Ishikawa (cell line): Measurements from ENCODE around the gene RALY.

ENCODE experiments used
- CEBPB ChIP-seq: IDR thresholded peaks from 2 replicates; pipeline ENCODE4 v1.6.1; 2012
- CREB1 ChIP-seq: IDR thresholded peaks from 2 replicates; pipeline ENCODE4 v1.6.1; 2012; ENCODE audit warnings: low read depth
- EGR1 ChIP-seq: IDR thresholded peaks from 2 replicates; pipeline ENCODE4 v1.6.1; 2012
- EP300 ChIP-seq: IDR thresholded peaks from 2 replicates; pipeline ENCODE4 v1.6.1; 2012; ENCODE audit warnings: borderline replicate concordance
- FOXM1 ChIP-seq: IDR thresholded peaks from 2 replicates; pipeline ENCODE4 v1.6.1; 2012; ENCODE audit warnings: low read depth, borderline replicate concordance
- MAX ChIP-seq: IDR thresholded peaks from 2 replicates; pipeline ENCODE4 v1.6.1; 2012
- NFIC ChIP-seq: IDR thresholded peaks from 2 replicates; pipeline ENCODE4 v1.6.1; 2012
- RAD21 ChIP-seq: IDR thresholded peaks from 2 replicates; pipeline ENCODE4 v1.6.1; 2012; ENCODE audit warnings: low read depth
- TAF1 ChIP-seq: IDR thresholded peaks from 2 replicates; pipeline ENCODE4 v1.6.1; 2012; ENCODE audit warnings: low read depth, mild to moderate bottlenecking
- TCF12 ChIP-seq: IDR thresholded peaks from 2 replicates; pipeline ENCODE4 v1.6.1; 2012; ENCODE audit warnings: low read depth
- TEAD4 ChIP-seq: IDR thresholded peaks from 2 replicates; pipeline ENCODE4 v1.6.1; 2012
- USF1 ChIP-seq: IDR thresholded peaks from 2 replicates; pipeline ENCODE4 v1.6.1; 2012
- YY1 ChIP-seq: IDR thresholded peaks from 2 replicates; pipeline ENCODE4 v1.6.1; 2012; ENCODE audit warnings: low read depth
- ZBTB7A ChIP-seq: IDR thresholded peaks from 2 replicates; pipeline ENCODE4 v1.6.1; 2012; ENCODE audit warnings: low read depth
- TF ChIP-seq, protein P1 (sequence below): IDR thresholded peaks from 2 replicates; pipeline ENCODE4 v1.6.1; 2012; ENCODE audit warnings: low read depth, mild to moderate bottlenecking

The RALY gene

GRCh38 chr20:34010405-34010931 is 16.8 kb downstream of the RALY start:
- TF ChIP-seq NFIC (no peak), EP300 (no peak), TCF12 (no peak), RAD21 (no peak), ZBTB7A (no peak), USF1 (no peak), YY1 (no peak), FOXM1 (no peak), CREB1 (no peak), TEAD4 (no peak)
- TF ChIP-seq, protein P1, sequence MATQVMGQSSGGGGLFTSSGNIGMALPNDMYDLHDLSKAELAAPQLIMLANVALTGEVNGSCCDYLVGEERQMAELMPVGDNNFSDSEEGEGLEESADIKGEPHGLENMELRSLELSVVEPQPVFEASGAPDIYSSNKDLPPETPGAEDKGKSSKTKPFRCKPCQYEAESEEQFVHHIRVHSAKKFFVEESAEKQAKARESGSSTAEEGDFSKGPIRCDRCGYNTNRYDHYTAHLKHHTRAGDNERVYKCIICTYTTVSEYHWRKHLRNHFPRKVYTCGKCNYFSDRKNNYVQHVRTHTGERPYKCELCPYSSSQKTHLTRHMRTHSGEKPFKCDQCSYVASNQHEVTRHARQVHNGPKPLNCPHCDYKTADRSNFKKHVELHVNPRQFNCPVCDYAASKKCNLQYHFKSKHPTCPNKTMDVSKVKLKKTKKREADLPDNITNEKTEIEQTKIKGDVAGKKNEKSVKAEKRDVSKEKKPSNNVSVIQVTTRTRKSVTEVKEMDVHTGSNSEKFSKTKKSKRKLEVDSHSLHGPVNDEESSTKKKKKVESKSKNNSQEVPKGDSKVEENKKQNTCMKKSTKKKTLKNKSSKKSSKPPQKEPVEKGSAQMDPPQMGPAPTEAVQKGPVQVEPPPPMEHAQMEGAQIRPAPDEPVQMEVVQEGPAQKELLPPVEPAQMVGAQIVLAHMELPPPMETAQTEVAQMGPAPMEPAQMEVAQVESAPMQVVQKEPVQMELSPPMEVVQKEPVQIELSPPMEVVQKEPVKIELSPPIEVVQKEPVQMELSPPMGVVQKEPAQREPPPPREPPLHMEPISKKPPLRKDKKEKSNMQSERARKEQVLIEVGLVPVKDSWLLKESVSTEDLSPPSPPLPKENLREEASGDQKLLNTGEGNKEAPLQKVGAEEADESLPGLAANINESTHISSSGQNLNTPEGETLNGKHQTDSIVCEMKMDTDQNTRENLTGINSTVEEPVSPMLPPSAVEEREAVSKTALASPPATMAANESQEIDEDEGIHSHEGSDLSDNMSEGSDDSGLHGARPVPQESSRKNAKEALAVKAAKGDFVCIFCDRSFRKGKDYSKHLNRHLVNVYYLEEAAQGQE = no peak

GRCh38 chr20:34011275-34011674 is 17.6 kb downstream of the RALY start:
- TF ChIP-seq USF1 (no peak), CREB1 (no peak), EP300 (no peak), EGR1 (no peak)
- TF ChIP-seq, protein P1 = no peak

DNA sequence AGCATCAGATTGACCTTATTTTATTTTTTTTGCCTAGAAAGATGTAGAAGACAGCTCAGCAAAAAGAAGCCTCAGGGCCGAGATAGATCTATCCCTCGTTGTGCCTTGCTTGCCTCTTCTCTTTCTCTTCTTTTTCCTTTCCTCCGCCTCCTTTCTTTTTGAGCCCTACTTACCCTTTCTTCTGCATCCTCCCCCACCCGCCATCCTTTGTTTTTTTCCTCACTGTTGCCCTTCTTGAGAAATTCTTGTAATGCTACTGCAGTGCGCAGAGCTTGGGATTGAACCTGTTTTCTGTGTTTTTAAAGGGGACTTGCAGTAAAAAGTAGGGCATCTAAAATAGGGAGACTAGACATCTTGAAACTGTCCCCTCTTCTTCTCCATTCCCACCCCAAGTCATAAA is 18.6 kb downstream of the RALY start:
- TF ChIP-seq CREB1 (no peak), EP300 (no peak), YY1 (no peak), EGR1 (no peak)

- TF ChIP-seq YY1 (no peak), EP300 (no peak), RAD21 (no peak), MAX (no peak), TEAD4 (no peak)
Measured at GRCh38 chr20:34012735-34013134, 19.0 kb downstream of the RALY start.

- TF ChIP-seq RAD21 = no peak
- no peak for TF ChIP-seq YY1
- no peak for TF ChIP-seq EGR1
- TF ChIP-seq, protein P1 = no peak
- no peak for TF ChIP-seq CREB1
- TF ChIP-seq FOXM1 = no peak
- no peak for TF ChIP-seq NFIC
- no peak for TF ChIP-seq ZBTB7A
- no peak for TF ChIP-seq MAX
- no peak for TF ChIP-seq EP300
- TF ChIP-seq TAF1 = no peak
- TF ChIP-seq CEBPB = no peak
- TF ChIP-seq USF1 = no peak
- TF ChIP-seq TEAD4 = no peak
- no peak for TF ChIP-seq TCF12
Measured at GRCh38 chr20:34013554-34013953, 19.8 kb downstream of the RALY start.
